GM23338 (cell line): ENCODE results near the gene FXYD5. TPM values are rescaled to one million over a fixed set of nuclear protein-coding genes. Genes with fewer than 3 reads are reported as not detected.
"Not testable (repeated sequence)": the region's sequence is repeated elsewhere in the genome, so short reads cannot be mapped to it uniquely, and the experiment has no call there.

ENCODE experiments used
- ATAC-seq: fragments of 200-7000 bp; cut with Tn5 transposase; 3 replicates; pipeline ENCODE4 v1.9.1; 2020
- DNase-seq: peaks from one replicate; pipeline ENCODE4 v3.0.0-alpha.2; 2015; ENCODE audit warnings: low spot score
- H2AFZ ChIP-seq: fragments of 200-600 bp; sonication (generic); 2 replicates; pipeline ENCODE4 v1.8.0; 2016; ENCODE audit warnings: antibody characterized with exemption, mild to moderate bottlenecking, moderate library complexity
- H3F3A ChIP-seq: fragments of 200-600 bp; sonication (generic); replicated peaks from 2 replicates; pipeline ENCODE4 v1.8.0; 2017; ENCODE audit warnings: antibody characterized with exemption, mixed run types, low read depth
- H3K27ac ChIP-seq: fragments of 200-600 bp; sonication (generic); 2 replicates; pipeline ENCODE4 v1.6.1; 2016; ENCODE audit warnings: low read depth
- H3K27me3 ChIP-seq: fragments of 200-600 bp; sonication (generic); 2 replicates; pipeline ENCODE4 v1.8.0; 2016; ENCODE audit warnings: mild to moderate bottlenecking, mixed run types, moderate library complexity; ENCODE audit not compliant: insufficient read depth
- H3K36me3 ChIP-seq: fragments of 200-600 bp; sonication (generic); 2 replicates; pipeline ENCODE4 v1.8.0; 2016; ENCODE audit warnings: mild to moderate bottlenecking; ENCODE audit not compliant: insufficient read depth
- H3K4me1 ChIP-seq: fragments of 200-600 bp; sonication (generic); 2 replicates; pipeline ENCODE4 v1.8.0; 2016; ENCODE audit warnings: mild to moderate bottlenecking, moderate library complexity; ENCODE audit not compliant: insufficient read depth
- H3K4me2 ChIP-seq: fragments of 200-600 bp; sonication (generic); 2 replicates; pipeline ENCODE4 v1.7.1; 2017; ENCODE audit warnings: mixed run types
- H3K4me3 ChIP-seq: fragments of 200-600 bp; sonication (generic); 2 replicates; pipeline ENCODE4 v1.6.1; 2016; ENCODE audit warnings: mixed run types
- H3K79me2 ChIP-seq: fragments of 200-600 bp; sonication (generic); replicated peaks from 2 replicates; pipeline ENCODE4 v1.8.0; 2017; ENCODE audit warnings: mild to moderate bottlenecking; ENCODE audit not compliant: insufficient read depth
- H3K9me2 ChIP-seq: fragments of 200-600 bp; sonication (generic); 2 replicates; pipeline ENCODE4 v1.8.0; 2017; ENCODE audit not compliant: insufficient read depth
- H4K20me1 ChIP-seq: fragments of 200-600 bp; sonication (generic); replicated peaks from 2 replicates; pipeline ENCODE4 v1.8.0; 2017; ENCODE audit warnings: mild to moderate bottlenecking; ENCODE audit not compliant: insufficient read depth
- H3K27ac Mint-ChIP-seq: 2 replicates; pipeline ENCODE4 v1.8.0; 2020; ENCODE audit warnings: inconsistent platforms, mild to moderate bottlenecking, moderate library complexity, mixed read lengths
- H3K27me3 Mint-ChIP-seq: 3 replicates; pipeline ENCODE4 v1.8.0; 2022; ENCODE audit warnings: low read depth, mild to moderate bottlenecking, moderate library complexity, mixed read lengths, inconsistent platforms; ENCODE audit not compliant: insufficient read depth, poor library complexity
- H3K36me3 Mint-ChIP-seq: 3 replicates; pipeline ENCODE4 v1.8.0; 2021; ENCODE audit warnings: low read depth, mild to moderate bottlenecking, inconsistent platforms, moderate library complexity, mixed read lengths
- H3K4me1 Mint-ChIP-seq: 3 replicates; pipeline ENCODE4 v1.8.0; 2020; ENCODE audit warnings: mild to moderate bottlenecking, inconsistent platforms, mixed read lengths
- H3K4me3 Mint-ChIP-seq: 3 replicates; pipeline ENCODE4 v1.8.0; 2021; ENCODE audit warnings: moderate library complexity, mild to moderate bottlenecking, inconsistent platforms, mixed read lengths
- H3K9me3 Mint-ChIP-seq: 3 replicates; pipeline ENCODE4 v1.8.0; 2020; ENCODE audit warnings: moderate library complexity, mild to moderate bottlenecking, inconsistent platforms, mixed read lengths
- CREB1 ChIP-seq: fragments of 250-450 bp; sonication (Bioruptor Pico); IDR thresholded peaks from 2 replicates; pipeline ENCODE4 v1.5.0; 2020; ENCODE audit warnings: low read depth, mild to moderate bottlenecking, moderate library complexity
- CTCF ChIP-seq, 2 experiments: fragments of 200-600 bp in 1 of 2; sonication (generic) in 1 of 2; conservative IDR thresholded peaks; 2 replicates each; pipeline versions ENCODE4 v1.5.1 to v1.6.1; 2016 to 2017; ENCODE audit warnings: antibody characterized with exemption in 2 of 2, low read depth in 2 of 2, mild to moderate bottlenecking in 2 of 2, moderate library complexity in 1 of 2
- ETS1 ChIP-seq: IDR thresholded peaks from 2 replicates; pipeline ENCODE4 v1.6.1; 2016; ENCODE audit warnings: antibody characterized with exemption
- EZH2 ChIP-seq: fragments of 200-600 bp; sonication (generic); IDR thresholded peaks from one replicate; pipeline ENCODE4 v1.8.0; 2017; ENCODE audit warnings: antibody characterized with exemption, mild to moderate bottlenecking, low read depth; ENCODE audit not compliant: unreplicated experiment
- EZH2phosphoT487 ChIP-seq: fragments of 200-600 bp; sonication (generic); IDR thresholded peaks from one replicate; pipeline ENCODE4 v1.8.1; 2018; ENCODE audit warnings: antibody characterized with exemption; ENCODE audit not compliant: unreplicated experiment
- JUNB ChIP-seq: IDR thresholded peaks from one replicate; pipeline ENCODE4 v1.6.1; 2016; ENCODE audit warnings: antibody characterized with exemption; ENCODE audit not compliant: unreplicated experiment
- NANOG ChIP-seq: IDR thresholded peaks from 2 replicates; pipeline ENCODE4 v1.6.1; 2016; ENCODE audit warnings: antibody characterized with exemption, borderline replicate concordance
- REST ChIP-seq: IDR thresholded peaks from one replicate; pipeline ENCODE4 v1.6.1; 2018; ENCODE audit warnings: antibody characterized with exemption; ENCODE audit not compliant: unreplicated experiment
- ZNF331 ChIP-seq: fragments of 250-450 bp; sonication (Bioruptor Pico); IDR thresholded peaks from 2 replicates; pipeline ENCODE4 v1.5.0; 2020; ENCODE audit warnings: low read depth, mild to moderate bottlenecking, moderate library complexity
- polyA plus RNA-seq: library from polyadenylated mRNA; unstranded; fragments of >200 nt; fragmentation: Nextera tagmentation; extraction: Ambion mirVana; gene quantifications from 2 replicates; pipeline ENCODE4 v1.2.1, GENCODE V29; 2016
- total RNA-seq: library from RNA; depleted of rRNA; stranded (reverse); fragments of >200 nt; shearing (Covaris generic); gene quantifications from 2 replicates; pipeline ENCODE4 v1.2.3, GENCODE V29; 2014

The FXYD5 gene
- total and polyA plus RNA-seq, 2 experiments from 2014 or later = 97.7 to 233 TPM

- TF ChIP-seq REST = no peak
- TF ChIP-seq ZNF331 = no peak
- TF ChIP-seq JUNB = no peak
- TF ChIP-seq EZH2 = no peak
- TF ChIP-seq ETS1 = no peak
- no peak for TF ChIP-seq CREB1 (CRISPR knock-in tag)
- TF ChIP-seq CTCF (conservative IDR thresholded peaks at IDR 0.05; ENCODE audit: low read depth in 2 of 2) = no peak; a peak in 1 of 4 replicates
- TF ChIP-seq EZH2phosphoT487 = no peak
- TF ChIP-seq NANOG = no peak
These were observed 3.1 kb upstream of the FXYD5 start (continued) for GRCh38 chr19:35151273-35152065.

- H3K36me3 Mint-ChIP-seq = peaks cover 25% of the 10 kb centered on the region
- peak overlapping the region; percentile 84 for H3K4me2 ChIP-seq
- H3K9me3 Mint-ChIP-seq = not testable (repeated sequence)
These were observed 1.4 kb upstream of the FXYD5 start for GRCh38 chr19:35153129-35153522.

More at GRCh38 chr19:35153129-35153522, 1.4 kb upstream of the FXYD5 start:
- H3F3A ChIP-seq = peaks cover 17% of the 10 kb centered on the region; the same call in 1 of the 2 replicates
- H3K4me3 ChIP-seq = peak overlapping the region; percentile 90
- DNase-seq, H3K27me3 ChIP-seq, H2AFZ ChIP-seq, H3K9me2 ChIP-seq, H3K36me3 ChIP-seq, H3K27ac Mint-ChIP-seq, ATAC-seq, H4K20me1 ChIP-seq: not testable (repeated sequence)
- Mint-ChIP-seq H3K27me3 (peaks cover 14% of the 10 kb centered on the region), H3K4me3 (peak overlapping the region; percentile 60), H3K4me1 (peaks cover 49% of the 10 kb centered on the region)
- peaks cover 26% of the 10 kb centered on the region for H3K4me1 ChIP-seq
- peaks cover 16% of the 10 kb centered on the region for H3K79me2 ChIP-seq
- peak overlapping the region; percentile 80; the same call in 1 of the 2 replicates for H3K27ac ChIP-seq
